Measurements from ENCODE around the gene RNF133.
"Not testable (repeated sequence)": the region's sequence is repeated elsewhere in the genome, so short reads cannot be mapped to it uniquely, and the experiment has no call there.

The RNF133 gene

DNA sequence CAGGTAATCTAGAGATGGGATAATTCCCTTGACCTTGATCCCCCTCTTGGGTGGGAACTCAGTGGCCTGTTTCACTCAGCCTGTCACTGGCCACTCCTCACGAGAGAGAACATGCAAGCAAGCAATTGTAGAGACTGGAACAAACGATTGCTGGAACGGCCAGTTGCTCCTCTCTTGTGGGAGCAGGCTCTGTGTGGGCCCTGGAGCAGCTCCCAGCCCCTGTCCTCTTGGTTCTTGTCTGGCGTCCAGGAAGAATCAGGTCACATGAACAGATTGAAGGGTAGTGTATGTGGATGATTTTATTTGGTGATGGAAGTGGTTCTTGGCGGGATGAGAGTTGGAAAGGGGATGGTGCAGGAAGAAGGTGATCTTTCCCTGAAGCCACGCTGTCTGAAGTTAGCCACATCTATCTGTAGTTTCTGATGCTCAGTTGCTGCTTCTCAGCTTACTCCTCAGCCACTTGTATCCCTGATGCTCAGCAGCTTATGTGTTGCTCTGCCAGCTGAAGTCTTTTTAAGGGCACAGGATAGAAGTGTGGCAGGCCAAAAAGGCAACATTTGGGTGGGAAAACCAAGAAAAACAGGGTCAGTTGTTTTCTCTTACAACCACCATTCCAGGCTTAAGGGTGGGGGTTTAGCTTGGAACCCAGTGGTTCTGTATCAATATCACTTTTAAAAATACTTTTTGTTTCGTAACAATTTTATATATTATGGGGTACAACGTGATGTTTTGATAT is 15.9 kb downstream of the RNF133 start:
- H3K27me3 ChIP-seq (ENCODE audit: insufficient read depth, low read length) = no peaks in the 10 kb centered on the region
- no peaks in the 10 kb centered on the region for H3K9me3 ChIP-seq (ENCODE audit: low read length)
- no peak overlapping the region for H3K4me3 ChIP-seq (ENCODE audit: low read length)
- H3K4me1 ChIP-seq (ENCODE audit: insufficient read depth, low read length) = peaks cover 19% of the 10 kb centered on the region
- no peaks in the 10 kb centered on the region for H3K36me3 ChIP-seq (ENCODE audit: insufficient read depth, low read length)
- no peak overlapping the region for H2AFZ ChIP-seq (ENCODE audit: low read depth, low read length)

DNA sequence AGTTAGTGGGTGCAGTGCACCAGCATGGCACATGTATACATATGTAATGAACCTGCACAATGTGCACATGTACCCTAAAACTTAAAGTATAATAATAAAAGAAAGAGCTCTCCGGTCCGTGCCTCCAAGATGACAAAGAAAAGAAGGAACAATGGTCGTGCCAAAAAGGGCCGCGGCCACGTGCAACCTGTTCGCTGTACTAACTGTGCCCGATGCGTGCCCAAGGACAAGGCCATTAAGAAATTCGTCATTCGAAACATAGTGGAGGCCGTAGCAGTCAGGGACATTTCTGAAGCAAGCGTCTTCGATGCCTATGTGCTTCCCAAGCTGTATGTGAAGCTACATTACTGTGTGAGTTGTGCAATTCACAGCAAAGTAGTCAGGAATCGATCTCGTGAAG is 17.7 kb downstream of the RNF133 start:
- not testable (repeated sequence) for H3K27me3 ChIP-seq (ENCODE audit: insufficient read depth, low read length); H3K36me3 ChIP-seq (ENCODE audit: insufficient read depth, low read length); H2AFZ ChIP-seq (ENCODE audit: low read depth, low read length); H3K4me3 ChIP-seq (ENCODE audit: low read length); H3K9me3 ChIP-seq (ENCODE audit: low read length)
- H3K4me1 ChIP-seq (ENCODE audit: insufficient read depth, low read length) = peaks cover 24% of the 10 kb centered on the region

DNA sequence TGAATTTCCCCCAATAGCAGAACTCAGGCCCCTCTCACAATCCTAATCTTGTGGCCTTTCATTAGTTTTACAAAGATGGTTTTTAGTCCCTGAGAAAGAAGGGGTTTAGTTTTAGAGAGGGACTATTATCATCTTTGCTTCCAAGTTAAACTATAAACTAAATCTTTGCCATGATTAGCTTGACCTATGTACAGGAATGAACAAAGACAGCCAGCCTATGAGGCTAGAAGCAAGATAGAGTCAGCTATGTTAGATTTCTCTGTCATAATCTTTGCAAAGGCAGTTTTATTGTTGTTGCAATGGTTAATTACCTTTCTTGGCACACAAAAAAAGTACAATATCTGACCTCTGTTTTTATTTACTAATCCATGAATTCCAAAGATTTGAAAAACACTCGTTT is 19.1 kb downstream of the RNF133 start:
- Histone ChIP-seq H3K36me3 (ENCODE audit: insufficient read depth, low read length) (no peaks in the 10 kb centered on the region), H3K9me3 (ENCODE audit: low read length) (peaks cover 2% of the 10 kb centered on the region), H3K4me1 (ENCODE audit: insufficient read depth, low read length) (peaks cover 24% of the 10 kb centered on the region)

DNA sequence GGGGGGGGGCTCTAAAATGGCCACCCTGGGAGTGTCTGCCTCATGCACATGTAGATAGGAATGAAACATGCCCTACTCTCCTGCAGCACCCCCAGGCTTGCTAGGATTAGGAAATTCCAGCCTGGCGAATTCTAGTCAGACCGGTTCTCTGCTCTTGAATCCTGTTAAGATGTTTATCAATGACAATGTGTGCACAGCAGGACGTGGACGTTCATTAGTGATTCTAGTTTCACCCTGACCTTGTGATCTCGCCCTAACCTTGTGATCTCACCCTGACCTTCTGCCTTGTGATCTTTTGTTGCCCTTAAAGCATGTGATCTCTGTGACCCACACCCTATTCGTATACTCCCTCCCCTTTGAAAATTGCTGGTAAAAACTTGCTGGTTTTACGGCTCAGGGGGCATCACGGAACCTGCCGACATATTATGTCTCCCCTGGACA is 19.6 kb downstream of the RNF133 start:
- peak overlapping the region; percentile 11 for H3K4me3 ChIP-seq (ENCODE audit: low read length)
- not testable (repeated sequence) for H3K27me3 ChIP-seq (ENCODE audit: insufficient read depth, low read length); H3K36me3 ChIP-seq (ENCODE audit: insufficient read depth, low read length); H3K9me3 ChIP-seq (ENCODE audit: low read length)
- H3K4me1 ChIP-seq (ENCODE audit: insufficient read depth, low read length) = peaks cover 24% of the 10 kb centered on the region
- peak overlapping the region; percentile 73 for H2AFZ ChIP-seq (ENCODE audit: low read depth, low read length)

More for the DNA sequence above, 19.1 kb downstream of the RNF133 start:
- Histone ChIP-seq H3K4me3 (ENCODE audit: low read length) (peak overlapping the region; percentile 11), H2AFZ (ENCODE audit: low read depth, low read length) (peak overlapping the region; percentile 73), H3K27me3 (ENCODE audit: insufficient read depth, low read length) (no peaks in the 10 kb centered on the region)

DNA sequence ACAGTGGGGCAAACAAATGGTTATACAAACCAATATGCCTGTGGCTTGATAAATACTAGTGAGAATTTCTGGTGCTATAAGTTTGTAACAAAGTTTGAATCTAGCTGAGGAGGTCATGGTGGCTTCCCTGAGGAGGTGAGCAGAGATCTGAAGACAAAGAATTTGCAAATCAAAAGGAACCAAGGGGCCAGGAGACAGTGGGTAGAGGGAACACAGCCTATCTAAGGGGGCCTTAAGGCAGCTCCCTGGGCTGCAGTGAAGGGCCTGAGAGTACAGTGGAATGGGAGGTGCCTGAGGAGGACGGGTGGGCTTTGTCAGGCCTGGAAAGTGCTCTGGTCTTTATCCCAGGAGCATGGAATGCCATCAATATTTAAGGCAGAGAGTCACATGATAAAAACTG is 21.8 kb downstream of the RNF133 start:
- H3K9me3 ChIP-seq (ENCODE audit: low read length) = peaks cover 2% of the 10 kb centered on the region
- H2AFZ ChIP-seq (ENCODE audit: low read depth, low read length) = no peak overlapping the region
- H3K4me3 ChIP-seq (ENCODE audit: low read length) = no peak overlapping the region
- H3K4me1 ChIP-seq (ENCODE audit: insufficient read depth, low read length) = peaks cover 24% of the 10 kb centered on the region
- H3K36me3 ChIP-seq (ENCODE audit: insufficient read depth, low read length) = no peaks in the 10 kb centered on the region
- H3K27me3 ChIP-seq (ENCODE audit: insufficient read depth, low read length) = no peaks in the 10 kb centered on the region

DNA sequence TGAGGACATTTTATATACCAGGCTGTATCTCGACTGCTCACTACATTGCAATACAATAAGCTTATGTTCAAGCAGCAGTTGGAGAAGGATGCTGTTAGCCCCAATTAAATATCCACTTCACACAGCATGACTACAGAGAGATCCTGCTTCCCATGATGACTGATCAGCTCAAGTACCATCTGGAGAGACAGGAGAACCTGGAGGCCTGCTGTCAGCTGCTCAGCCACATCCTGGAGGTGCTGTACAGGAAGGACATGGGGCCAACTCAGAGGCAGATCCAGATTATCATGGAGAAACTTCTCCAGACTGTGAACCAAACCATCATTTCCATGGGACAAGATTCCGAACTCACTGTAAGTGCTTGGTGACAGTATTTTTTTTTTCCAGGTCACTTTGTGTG is 22.5 kb downstream of the RNF133 start:
- Histone ChIP-seq H3K4me1 (ENCODE audit: insufficient read depth, low read length) (peaks cover 24% of the 10 kb centered on the region), H3K27me3 (ENCODE audit: insufficient read depth, low read length) (no peaks in the 10 kb centered on the region), H3K9me3 (ENCODE audit: low read length) (peaks cover 2% of the 10 kb centered on the region), H3K36me3 (ENCODE audit: insufficient read depth, low read length) (no peaks in the 10 kb centered on the region), H3K4me3 (ENCODE audit: low read length) (no peak overlapping the region), H2AFZ (ENCODE audit: low read depth, low read length) (no peak overlapping the region)

DNA sequence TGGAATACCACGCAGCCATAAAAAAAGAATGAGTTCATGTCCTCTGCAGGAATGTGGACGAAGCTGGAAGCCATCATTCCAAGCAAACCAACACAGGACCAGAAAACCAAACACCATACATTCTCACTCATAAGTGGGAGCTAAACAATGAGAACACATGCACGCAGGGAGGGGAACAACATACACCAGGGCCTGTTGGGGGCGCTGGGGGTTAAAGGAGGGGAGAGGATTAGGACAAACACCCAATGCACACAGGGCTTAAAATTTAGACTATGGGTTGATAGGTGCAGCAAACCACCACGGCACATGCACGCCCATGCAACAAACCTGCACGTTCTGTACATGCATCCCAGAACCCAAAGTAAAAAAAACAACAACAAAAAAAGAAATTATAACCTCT is 23.3 kb downstream of the RNF133 start:
- peaks cover 2% of the 10 kb centered on the region for H3K9me3 ChIP-seq (ENCODE audit: low read length)
- no peaks in the 10 kb centered on the region for H3K27me3 ChIP-seq (ENCODE audit: insufficient read depth, low read length)
- peaks cover 24% of the 10 kb centered on the region for H3K4me1 ChIP-seq (ENCODE audit: insufficient read depth, low read length)
- H3K36me3 ChIP-seq (ENCODE audit: insufficient read depth, low read length) = no peaks in the 10 kb centered on the region
- no peak overlapping the region for H3K4me3 ChIP-seq (ENCODE audit: low read length)
- H2AFZ ChIP-seq (ENCODE audit: low read depth, low read length) = no peak overlapping the region

DNA sequence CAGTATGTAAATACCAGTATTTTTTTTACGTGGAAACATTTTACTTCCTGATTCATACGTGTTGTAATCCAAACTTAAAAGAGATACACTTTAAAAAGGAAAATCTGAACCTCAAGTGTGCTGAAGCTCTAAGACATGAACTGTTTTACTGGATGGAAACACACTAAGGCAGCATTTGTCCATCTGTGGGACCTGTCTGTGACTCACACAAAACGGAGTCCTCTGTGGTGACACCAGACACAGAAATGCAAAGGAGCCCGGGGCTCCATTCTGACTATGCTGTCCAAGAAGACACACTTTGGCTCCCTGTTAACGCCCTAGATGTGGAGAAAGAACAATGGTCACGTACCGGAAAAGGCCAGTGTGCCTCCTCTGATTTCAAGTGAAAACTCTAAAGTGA is 23.9 kb downstream of the RNF133 start:
- peaks cover 21% of the 10 kb centered on the region for H3K4me1 ChIP-seq (ENCODE audit: insufficient read depth, low read length)
- H3K27me3 ChIP-seq (ENCODE audit: insufficient read depth, low read length) = no peaks in the 10 kb centered on the region
- no peak overlapping the region for H2AFZ ChIP-seq (ENCODE audit: low read depth, low read length)
- H3K4me3 ChIP-seq (ENCODE audit: low read length) = no peak overlapping the region
- peaks cover 2% of the 10 kb centered on the region for H3K9me3 ChIP-seq (ENCODE audit: low read length)
- no peaks in the 10 kb centered on the region for H3K36me3 ChIP-seq (ENCODE audit: insufficient read depth, low read length)

DNA sequence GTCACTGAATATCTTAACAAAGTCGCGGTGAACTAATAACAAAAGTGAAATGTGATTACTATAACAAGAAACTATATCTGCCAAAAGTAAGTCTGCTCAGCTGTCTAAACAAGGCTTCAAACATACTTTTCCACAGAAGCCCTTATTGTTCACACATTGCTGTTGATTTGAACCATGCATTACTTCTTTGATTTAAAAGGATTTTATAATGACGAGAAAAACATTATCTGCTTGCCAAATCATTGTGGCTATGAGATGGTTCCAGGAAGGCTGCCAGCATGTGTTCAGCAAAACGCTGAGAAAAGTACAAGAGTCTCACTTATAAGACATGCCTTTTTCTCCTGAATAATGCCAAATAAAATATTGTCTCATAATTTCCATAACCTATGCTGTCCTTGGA is 24.4 kb downstream of the RNF133 start:
- no peak overlapping the region for H2AFZ ChIP-seq (ENCODE audit: low read depth, low read length)
- peaks cover 2% of the 10 kb centered on the region for H3K9me3 ChIP-seq (ENCODE audit: low read length)
- H3K4me1 ChIP-seq (ENCODE audit: insufficient read depth, low read length) = peaks cover 16% of the 10 kb centered on the region
- no peaks in the 10 kb centered on the region for H3K27me3 ChIP-seq (ENCODE audit: insufficient read depth, low read length)
- no peaks in the 10 kb centered on the region for H3K36me3 ChIP-seq (ENCODE audit: insufficient read depth, low read length)
- H3K4me3 ChIP-seq (ENCODE audit: low read length) = no peak overlapping the region

DNA sequence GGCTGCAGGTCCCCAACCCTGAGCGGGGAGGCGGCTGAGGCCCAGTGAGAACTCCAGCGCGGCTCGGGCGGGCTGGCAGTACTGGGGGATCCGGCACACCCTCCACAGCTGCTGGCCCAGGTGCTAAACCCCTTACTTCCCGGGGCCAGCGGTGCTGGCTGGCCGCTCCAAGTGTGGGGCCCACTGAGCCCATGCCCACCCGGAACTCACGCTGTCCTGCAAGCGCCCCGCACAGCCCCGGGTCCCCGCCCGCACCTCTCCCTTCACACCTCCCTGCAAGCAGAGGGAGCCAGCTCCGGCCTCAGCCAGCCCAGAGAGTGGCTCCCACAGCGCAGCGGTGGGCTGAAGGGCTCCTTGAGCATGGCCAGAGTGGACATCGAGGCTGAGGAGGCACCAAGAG is 25.0 kb downstream of the RNF133 start:
- Histone ChIP-seq H3K4me3 (ENCODE audit: low read length) (no peak overlapping the region), H3K27me3 (ENCODE audit: insufficient read depth, low read length) (no peaks in the 10 kb centered on the region), H3K9me3 (ENCODE audit: low read length) (peaks cover 2% of the 10 kb centered on the region), H2AFZ (ENCODE audit: low read depth, low read length) (no peak overlapping the region), H3K4me1 (ENCODE audit: insufficient read depth, low read length) (peaks cover 13% of the 10 kb centered on the region), H3K36me3 (ENCODE audit: insufficient read depth, low read length) (no peaks in the 10 kb centered on the region)

DNA sequence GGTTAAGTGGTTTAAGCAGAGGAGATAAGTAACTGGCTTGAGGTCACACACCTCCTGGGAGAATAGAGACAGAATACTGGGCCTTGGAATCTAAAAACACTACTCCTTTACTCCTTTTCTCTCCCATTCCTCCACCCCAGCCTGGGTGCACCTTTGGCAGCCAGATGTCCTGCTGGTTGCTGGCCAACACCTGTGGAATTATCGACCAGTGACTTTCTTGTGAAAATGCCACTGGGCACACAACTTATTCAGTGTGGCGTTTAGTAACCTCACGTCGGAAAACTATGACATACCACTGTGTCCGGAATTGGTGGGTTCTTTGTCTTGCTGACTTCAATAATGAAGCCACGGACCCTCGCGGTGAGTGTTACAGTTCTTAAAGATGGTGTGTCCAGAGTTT is 26.4 kb downstream of the RNF133 start:
- Histone ChIP-seq H3K9me3 (ENCODE audit: low read length) (no peaks in the 10 kb centered on the region), H2AFZ (ENCODE audit: low read depth, low read length) (no peak overlapping the region), H3K27me3 (ENCODE audit: insufficient read depth, low read length) (no peaks in the 10 kb centered on the region), H3K4me1 (ENCODE audit: insufficient read depth, low read length) (peaks cover under 1% of the 10 kb centered on the region), H3K4me3 (ENCODE audit: low read length) (no peak overlapping the region), H3K36me3 (ENCODE audit: insufficient read depth, low read length) (no peaks in the 10 kb centered on the region)

DNA sequence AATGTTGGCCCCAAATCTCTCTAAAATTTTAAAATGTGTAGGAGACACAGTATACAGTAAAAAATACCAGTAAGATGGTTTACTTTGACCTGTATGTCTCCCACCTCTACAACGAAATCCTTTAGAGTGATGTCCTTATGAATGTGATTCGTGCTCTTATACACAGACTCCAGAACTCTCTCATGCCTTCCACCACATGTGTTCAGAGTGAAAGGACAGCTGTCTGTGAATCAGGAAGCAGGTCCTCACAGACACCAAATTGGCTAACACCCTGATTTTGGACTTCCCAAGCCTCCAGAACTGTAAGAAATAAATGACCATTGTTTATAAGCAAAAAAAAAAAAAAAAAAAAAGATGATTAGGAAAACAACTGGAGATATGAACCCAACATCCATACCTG is 35.2 kb downstream of the RNF133 start:
- H2AFZ ChIP-seq (ENCODE audit: low read depth, low read length) = no peak overlapping the region
- no peaks in the 10 kb centered on the region for H3K27me3 ChIP-seq (ENCODE audit: insufficient read depth, low read length)
- H3K9me3 ChIP-seq (ENCODE audit: low read length) = no peaks in the 10 kb centered on the region
- H3K4me3 ChIP-seq (ENCODE audit: low read length) = no peak overlapping the region
- H3K36me3 ChIP-seq (ENCODE audit: insufficient read depth, low read length) = no peaks in the 10 kb centered on the region
- no peaks in the 10 kb centered on the region for H3K4me1 ChIP-seq (ENCODE audit: insufficient read depth, low read length)

DNA sequence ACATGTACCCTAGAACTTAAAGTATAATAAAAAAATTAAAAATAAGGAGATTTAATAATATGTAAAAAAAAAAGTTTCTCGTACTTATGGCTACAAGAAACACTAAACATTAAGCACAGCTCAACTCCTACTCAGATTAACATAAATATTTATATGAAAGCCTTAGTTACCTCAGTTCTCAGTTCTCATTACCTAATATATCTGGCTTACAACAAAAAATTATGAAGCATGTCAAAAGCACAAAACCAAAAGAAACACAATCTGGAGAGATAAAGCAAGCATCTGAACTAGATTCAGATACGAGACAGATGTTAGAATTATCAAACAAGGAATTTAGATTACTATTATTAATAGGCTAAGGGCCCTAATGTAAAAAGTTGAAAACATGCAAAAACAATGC is 40.1 kb downstream of the RNF133 start:
- Histone ChIP-seq H3K4me1 (ENCODE audit: insufficient read depth, low read length) (no peaks in the 10 kb centered on the region), H3K9me3 (ENCODE audit: low read length) (no peaks in the 10 kb centered on the region), H3K4me3 (ENCODE audit: low read length) (no peak overlapping the region), H3K27me3 (ENCODE audit: insufficient read depth, low read length) (no peaks in the 10 kb centered on the region), H3K36me3 (ENCODE audit: insufficient read depth, low read length) (no peaks in the 10 kb centered on the region), H2AFZ (ENCODE audit: low read depth, low read length) (no peak overlapping the region)

DNA sequence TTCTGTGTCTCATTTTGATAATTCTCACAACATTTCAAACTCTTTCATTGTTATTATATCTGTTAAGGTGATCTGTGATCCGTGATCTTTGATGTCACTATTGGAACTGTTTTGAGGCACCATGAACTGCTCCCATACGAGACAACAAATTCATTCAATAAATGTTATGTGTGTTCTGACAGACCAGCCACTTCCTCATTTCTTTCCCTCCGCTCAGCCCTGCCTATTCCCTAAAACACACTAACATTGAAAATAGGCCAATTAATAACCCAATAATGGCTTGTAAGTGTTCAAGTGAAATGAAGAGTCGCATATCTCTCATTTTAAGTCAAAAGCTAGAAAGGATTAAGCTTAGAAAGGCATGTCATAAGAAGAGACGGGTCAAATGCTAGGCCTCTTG is 45.2 kb downstream of the RNF133 start:
- Histone ChIP-seq H2AFZ (ENCODE audit: low read depth, low read length) (no peak overlapping the region), H3K9me3 (ENCODE audit: low read length) (no peaks in the 10 kb centered on the region), H3K27me3 (ENCODE audit: insufficient read depth, low read length) (no peaks in the 10 kb centered on the region), H3K4me1 (ENCODE audit: insufficient read depth, low read length) (no peaks in the 10 kb centered on the region), H3K4me3 (ENCODE audit: low read length) (no peak overlapping the region), H3K36me3 (ENCODE audit: insufficient read depth, low read length) (no peaks in the 10 kb centered on the region)
